GM23338 (cell line): Measurements from ENCODE around the gene KCTD15. TPM values are rescaled to one million over a fixed set of nuclear protein-coding genes. Genes with fewer than 3 reads are reported as not detected.
A peak's percentile ranks its signal among the peaks of the same experiment; 100 is the strongest.

Experiments used
- ATAC-seq: fragments of 200-7000 bp; cut with Tn5 transposase; 3 replicates; pipeline ENCODE4 v1.9.1; 2020
- DNase-seq: peaks from one replicate; pipeline ENCODE4 v3.0.0-alpha.2; 2015; ENCODE audit warnings: low spot score
- H2AFZ ChIP-seq: fragments of 200-600 bp; sonication (generic); 2 replicates; pipeline ENCODE4 v1.8.0; 2016; ENCODE audit warnings: antibody characterized with exemption, mild to moderate bottlenecking, moderate library complexity
- H3F3A ChIP-seq: fragments of 200-600 bp; sonication (generic); replicated peaks from 2 replicates; pipeline ENCODE4 v1.8.0; 2017; ENCODE audit warnings: antibody characterized with exemption, mixed run types, low read depth
- H3K27ac ChIP-seq: fragments of 200-600 bp; sonication (generic); 2 replicates; pipeline ENCODE4 v1.6.1; 2016; ENCODE audit warnings: low read depth
- H3K27me3 ChIP-seq: fragments of 200-600 bp; sonication (generic); 2 replicates; pipeline ENCODE4 v1.8.0; 2016; ENCODE audit warnings: mild to moderate bottlenecking, mixed run types, moderate library complexity; ENCODE audit not compliant: insufficient read depth
- H3K36me3 ChIP-seq: fragments of 200-600 bp; sonication (generic); 2 replicates; pipeline ENCODE4 v1.8.0; 2016; ENCODE audit warnings: mild to moderate bottlenecking; ENCODE audit not compliant: insufficient read depth
- H3K4me1 ChIP-seq: fragments of 200-600 bp; sonication (generic); 2 replicates; pipeline ENCODE4 v1.8.0; 2016; ENCODE audit warnings: mild to moderate bottlenecking, moderate library complexity; ENCODE audit not compliant: insufficient read depth
- H3K4me2 ChIP-seq: fragments of 200-600 bp; sonication (generic); 2 replicates; pipeline ENCODE4 v1.7.1; 2017; ENCODE audit warnings: mixed run types
- H3K4me3 ChIP-seq: fragments of 200-600 bp; sonication (generic); 2 replicates; pipeline ENCODE4 v1.6.1; 2016; ENCODE audit warnings: mixed run types
- H3K79me2 ChIP-seq: fragments of 200-600 bp; sonication (generic); replicated peaks from 2 replicates; pipeline ENCODE4 v1.8.0; 2017; ENCODE audit warnings: mild to moderate bottlenecking; ENCODE audit not compliant: insufficient read depth
- H3K9me2 ChIP-seq: fragments of 200-600 bp; sonication (generic); 2 replicates; pipeline ENCODE4 v1.8.0; 2017; ENCODE audit not compliant: insufficient read depth
- H4K20me1 ChIP-seq: fragments of 200-600 bp; sonication (generic); replicated peaks from 2 replicates; pipeline ENCODE4 v1.8.0; 2017; ENCODE audit warnings: mild to moderate bottlenecking; ENCODE audit not compliant: insufficient read depth
- H3K27ac Mint-ChIP-seq: 2 replicates; pipeline ENCODE4 v1.8.0; 2020; ENCODE audit warnings: inconsistent platforms, mild to moderate bottlenecking, moderate library complexity, mixed read lengths
- H3K27me3 Mint-ChIP-seq: 3 replicates; pipeline ENCODE4 v1.8.0; 2022; ENCODE audit warnings: low read depth, mild to moderate bottlenecking, moderate library complexity, mixed read lengths, inconsistent platforms; ENCODE audit not compliant: insufficient read depth, poor library complexity
- H3K36me3 Mint-ChIP-seq: 3 replicates; pipeline ENCODE4 v1.8.0; 2021; ENCODE audit warnings: low read depth, mild to moderate bottlenecking, inconsistent platforms, moderate library complexity, mixed read lengths
- H3K4me1 Mint-ChIP-seq: 3 replicates; pipeline ENCODE4 v1.8.0; 2020; ENCODE audit warnings: mild to moderate bottlenecking, inconsistent platforms, mixed read lengths
- H3K4me3 Mint-ChIP-seq: 3 replicates; pipeline ENCODE4 v1.8.0; 2021; ENCODE audit warnings: moderate library complexity, mild to moderate bottlenecking, inconsistent platforms, mixed read lengths
- H3K9me3 Mint-ChIP-seq: 3 replicates; pipeline ENCODE4 v1.8.0; 2020; ENCODE audit warnings: moderate library complexity, mild to moderate bottlenecking, inconsistent platforms, mixed read lengths
- CREB1 ChIP-seq: fragments of 250-450 bp; sonication (Bioruptor Pico); IDR thresholded peaks from 2 replicates; pipeline ENCODE4 v1.5.0; 2020; ENCODE audit warnings: low read depth, mild to moderate bottlenecking, moderate library complexity
- EZH2 ChIP-seq: fragments of 200-600 bp; sonication (generic); IDR thresholded peaks from one replicate; pipeline ENCODE4 v1.8.0; 2017; ENCODE audit warnings: antibody characterized with exemption, mild to moderate bottlenecking, low read depth; ENCODE audit not compliant: unreplicated experiment
- EZH2phosphoT487 ChIP-seq: fragments of 200-600 bp; sonication (generic); IDR thresholded peaks from one replicate; pipeline ENCODE4 v1.8.1; 2018; ENCODE audit warnings: antibody characterized with exemption; ENCODE audit not compliant: unreplicated experiment
- JUNB ChIP-seq: IDR thresholded peaks from one replicate; pipeline ENCODE4 v1.6.1; 2016; ENCODE audit warnings: antibody characterized with exemption; ENCODE audit not compliant: unreplicated experiment
- NANOG ChIP-seq: IDR thresholded peaks from 2 replicates; pipeline ENCODE4 v1.6.1; 2016; ENCODE audit warnings: antibody characterized with exemption, borderline replicate concordance
- POLR2AphosphoS5 ChIP-seq: IDR thresholded peaks from 2 replicates; pipeline ENCODE4 v1.6.1; 2016; ENCODE audit warnings: antibody characterized with exemption, low read depth
- STAT1 ChIP-seq: IDR thresholded peaks from one replicate; pipeline ENCODE4 v1.6.1; 2016; ENCODE audit warnings: antibody characterized with exemption; ENCODE audit not compliant: unreplicated experiment
- ZNF114 ChIP-seq: fragments of 250-450 bp; sonication (Bioruptor Pico); IDR thresholded peaks from 2 replicates; pipeline ENCODE4 v1.5.0; 2020; ENCODE audit warnings: mild to moderate bottlenecking, moderate library complexity
- ZNF331 ChIP-seq: fragments of 250-450 bp; sonication (Bioruptor Pico); IDR thresholded peaks from 2 replicates; pipeline ENCODE4 v1.5.0; 2020; ENCODE audit warnings: low read depth, mild to moderate bottlenecking, moderate library complexity
- polyA plus RNA-seq: library from polyadenylated mRNA; unstranded; fragments of >200 nt; fragmentation: Nextera tagmentation; extraction: Ambion mirVana; gene quantifications from 2 replicates; pipeline ENCODE4 v1.2.1, GENCODE V29; 2016
- total RNA-seq: library from RNA; depleted of rRNA; stranded (reverse); fragments of >200 nt; shearing (Covaris generic); gene quantifications from 2 replicates; pipeline ENCODE4 v1.2.3, GENCODE V29; 2014
- TF ChIP-seq, protein P1 (sequence below), 2 experiments: fragments of 200-600 bp in 1 of 2; sonication (generic) in 1 of 2; conservative IDR thresholded peaks; 2 replicates each; pipeline versions ENCODE4 v1.5.1 to v1.6.1; 2016 to 2017; ENCODE audit warnings: antibody characterized with exemption in 2 of 2, low read depth in 2 of 2, mild to moderate bottlenecking in 2 of 2, moderate library complexity in 1 of 2
- TF ChIP-seq, protein P2 (sequence below): IDR thresholded peaks from one replicate; pipeline ENCODE4 v1.6.1; 2018; ENCODE audit warnings: antibody characterized with exemption; ENCODE audit not compliant: unreplicated experiment
- TF ChIP-seq, protein P3 (sequence below): fragments of 250-450 bp; sonication (Bioruptor Pico); IDR thresholded peaks from 2 replicates; pipeline ENCODE4 v1.5.0; 2020; ENCODE audit warnings: mild to moderate bottlenecking, moderate library complexity
- TF ChIP-seq, protein P4 (sequence below): IDR thresholded peaks from 2 replicates; pipeline ENCODE4 v1.6.1; 2016; ENCODE audit warnings: antibody characterized with exemption

Gene KCTD15
- total and polyA plus RNA-seq, 2 experiments from 2014 or later = 5.1 to 60.1 TPM

DNA sequence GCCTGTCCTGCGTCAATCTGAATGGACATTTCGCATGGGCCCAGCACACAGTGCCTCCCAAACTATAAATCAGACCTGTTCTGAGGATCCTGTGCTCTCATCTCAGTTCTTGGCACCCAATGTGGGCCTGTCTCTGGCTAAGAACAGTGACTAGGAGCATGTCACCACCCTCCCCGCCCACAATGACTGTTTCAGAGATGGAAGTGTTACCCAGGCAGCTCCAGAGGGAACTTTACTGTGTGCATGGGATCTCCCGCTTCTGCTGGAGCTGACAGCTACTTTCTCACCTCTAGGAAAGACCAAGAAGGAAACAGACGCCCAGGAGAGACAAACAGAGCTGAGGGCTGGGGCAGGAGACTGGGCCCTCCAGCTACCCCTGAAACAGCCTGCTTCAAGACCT is 45.0 kb downstream of the KCTD15 start:
- H4K20me1 ChIP-seq = no peaks in the 10 kb centered on the region
- no peaks in the 10 kb centered on the region for H3K36me3 ChIP-seq
- TF ChIP-seq, protein P1, sequence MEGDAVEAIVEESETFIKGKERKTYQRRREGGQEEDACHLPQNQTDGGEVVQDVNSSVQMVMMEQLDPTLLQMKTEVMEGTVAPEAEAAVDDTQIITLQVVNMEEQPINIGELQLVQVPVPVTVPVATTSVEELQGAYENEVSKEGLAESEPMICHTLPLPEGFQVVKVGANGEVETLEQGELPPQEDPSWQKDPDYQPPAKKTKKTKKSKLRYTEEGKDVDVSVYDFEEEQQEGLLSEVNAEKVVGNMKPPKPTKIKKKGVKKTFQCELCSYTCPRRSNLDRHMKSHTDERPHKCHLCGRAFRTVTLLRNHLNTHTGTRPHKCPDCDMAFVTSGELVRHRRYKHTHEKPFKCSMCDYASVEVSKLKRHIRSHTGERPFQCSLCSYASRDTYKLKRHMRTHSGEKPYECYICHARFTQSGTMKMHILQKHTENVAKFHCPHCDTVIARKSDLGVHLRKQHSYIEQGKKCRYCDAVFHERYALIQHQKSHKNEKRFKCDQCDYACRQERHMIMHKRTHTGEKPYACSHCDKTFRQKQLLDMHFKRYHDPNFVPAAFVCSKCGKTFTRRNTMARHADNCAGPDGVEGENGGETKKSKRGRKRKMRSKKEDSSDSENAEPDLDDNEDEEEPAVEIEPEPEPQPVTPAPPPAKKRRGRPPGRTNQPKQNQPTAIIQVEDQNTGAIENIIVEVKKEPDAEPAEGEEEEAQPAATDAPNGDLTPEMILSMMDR (conservative IDR thresholded peaks at IDR 0.05; ENCODE audit: low read depth in 2 of 2) = no peak
- TF ChIP-seq JUNB = no peak
- TF ChIP-seq ZNF331 = no peak
- TF ChIP-seq ZNF114 = no peak
- TF ChIP-seq STAT1 = no peak
- TF ChIP-seq EZH2 = no peak
- TF ChIP-seq, protein P2, sequence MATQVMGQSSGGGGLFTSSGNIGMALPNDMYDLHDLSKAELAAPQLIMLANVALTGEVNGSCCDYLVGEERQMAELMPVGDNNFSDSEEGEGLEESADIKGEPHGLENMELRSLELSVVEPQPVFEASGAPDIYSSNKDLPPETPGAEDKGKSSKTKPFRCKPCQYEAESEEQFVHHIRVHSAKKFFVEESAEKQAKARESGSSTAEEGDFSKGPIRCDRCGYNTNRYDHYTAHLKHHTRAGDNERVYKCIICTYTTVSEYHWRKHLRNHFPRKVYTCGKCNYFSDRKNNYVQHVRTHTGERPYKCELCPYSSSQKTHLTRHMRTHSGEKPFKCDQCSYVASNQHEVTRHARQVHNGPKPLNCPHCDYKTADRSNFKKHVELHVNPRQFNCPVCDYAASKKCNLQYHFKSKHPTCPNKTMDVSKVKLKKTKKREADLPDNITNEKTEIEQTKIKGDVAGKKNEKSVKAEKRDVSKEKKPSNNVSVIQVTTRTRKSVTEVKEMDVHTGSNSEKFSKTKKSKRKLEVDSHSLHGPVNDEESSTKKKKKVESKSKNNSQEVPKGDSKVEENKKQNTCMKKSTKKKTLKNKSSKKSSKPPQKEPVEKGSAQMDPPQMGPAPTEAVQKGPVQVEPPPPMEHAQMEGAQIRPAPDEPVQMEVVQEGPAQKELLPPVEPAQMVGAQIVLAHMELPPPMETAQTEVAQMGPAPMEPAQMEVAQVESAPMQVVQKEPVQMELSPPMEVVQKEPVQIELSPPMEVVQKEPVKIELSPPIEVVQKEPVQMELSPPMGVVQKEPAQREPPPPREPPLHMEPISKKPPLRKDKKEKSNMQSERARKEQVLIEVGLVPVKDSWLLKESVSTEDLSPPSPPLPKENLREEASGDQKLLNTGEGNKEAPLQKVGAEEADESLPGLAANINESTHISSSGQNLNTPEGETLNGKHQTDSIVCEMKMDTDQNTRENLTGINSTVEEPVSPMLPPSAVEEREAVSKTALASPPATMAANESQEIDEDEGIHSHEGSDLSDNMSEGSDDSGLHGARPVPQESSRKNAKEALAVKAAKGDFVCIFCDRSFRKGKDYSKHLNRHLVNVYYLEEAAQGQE = no peak
- TF ChIP-seq, protein P3, sequence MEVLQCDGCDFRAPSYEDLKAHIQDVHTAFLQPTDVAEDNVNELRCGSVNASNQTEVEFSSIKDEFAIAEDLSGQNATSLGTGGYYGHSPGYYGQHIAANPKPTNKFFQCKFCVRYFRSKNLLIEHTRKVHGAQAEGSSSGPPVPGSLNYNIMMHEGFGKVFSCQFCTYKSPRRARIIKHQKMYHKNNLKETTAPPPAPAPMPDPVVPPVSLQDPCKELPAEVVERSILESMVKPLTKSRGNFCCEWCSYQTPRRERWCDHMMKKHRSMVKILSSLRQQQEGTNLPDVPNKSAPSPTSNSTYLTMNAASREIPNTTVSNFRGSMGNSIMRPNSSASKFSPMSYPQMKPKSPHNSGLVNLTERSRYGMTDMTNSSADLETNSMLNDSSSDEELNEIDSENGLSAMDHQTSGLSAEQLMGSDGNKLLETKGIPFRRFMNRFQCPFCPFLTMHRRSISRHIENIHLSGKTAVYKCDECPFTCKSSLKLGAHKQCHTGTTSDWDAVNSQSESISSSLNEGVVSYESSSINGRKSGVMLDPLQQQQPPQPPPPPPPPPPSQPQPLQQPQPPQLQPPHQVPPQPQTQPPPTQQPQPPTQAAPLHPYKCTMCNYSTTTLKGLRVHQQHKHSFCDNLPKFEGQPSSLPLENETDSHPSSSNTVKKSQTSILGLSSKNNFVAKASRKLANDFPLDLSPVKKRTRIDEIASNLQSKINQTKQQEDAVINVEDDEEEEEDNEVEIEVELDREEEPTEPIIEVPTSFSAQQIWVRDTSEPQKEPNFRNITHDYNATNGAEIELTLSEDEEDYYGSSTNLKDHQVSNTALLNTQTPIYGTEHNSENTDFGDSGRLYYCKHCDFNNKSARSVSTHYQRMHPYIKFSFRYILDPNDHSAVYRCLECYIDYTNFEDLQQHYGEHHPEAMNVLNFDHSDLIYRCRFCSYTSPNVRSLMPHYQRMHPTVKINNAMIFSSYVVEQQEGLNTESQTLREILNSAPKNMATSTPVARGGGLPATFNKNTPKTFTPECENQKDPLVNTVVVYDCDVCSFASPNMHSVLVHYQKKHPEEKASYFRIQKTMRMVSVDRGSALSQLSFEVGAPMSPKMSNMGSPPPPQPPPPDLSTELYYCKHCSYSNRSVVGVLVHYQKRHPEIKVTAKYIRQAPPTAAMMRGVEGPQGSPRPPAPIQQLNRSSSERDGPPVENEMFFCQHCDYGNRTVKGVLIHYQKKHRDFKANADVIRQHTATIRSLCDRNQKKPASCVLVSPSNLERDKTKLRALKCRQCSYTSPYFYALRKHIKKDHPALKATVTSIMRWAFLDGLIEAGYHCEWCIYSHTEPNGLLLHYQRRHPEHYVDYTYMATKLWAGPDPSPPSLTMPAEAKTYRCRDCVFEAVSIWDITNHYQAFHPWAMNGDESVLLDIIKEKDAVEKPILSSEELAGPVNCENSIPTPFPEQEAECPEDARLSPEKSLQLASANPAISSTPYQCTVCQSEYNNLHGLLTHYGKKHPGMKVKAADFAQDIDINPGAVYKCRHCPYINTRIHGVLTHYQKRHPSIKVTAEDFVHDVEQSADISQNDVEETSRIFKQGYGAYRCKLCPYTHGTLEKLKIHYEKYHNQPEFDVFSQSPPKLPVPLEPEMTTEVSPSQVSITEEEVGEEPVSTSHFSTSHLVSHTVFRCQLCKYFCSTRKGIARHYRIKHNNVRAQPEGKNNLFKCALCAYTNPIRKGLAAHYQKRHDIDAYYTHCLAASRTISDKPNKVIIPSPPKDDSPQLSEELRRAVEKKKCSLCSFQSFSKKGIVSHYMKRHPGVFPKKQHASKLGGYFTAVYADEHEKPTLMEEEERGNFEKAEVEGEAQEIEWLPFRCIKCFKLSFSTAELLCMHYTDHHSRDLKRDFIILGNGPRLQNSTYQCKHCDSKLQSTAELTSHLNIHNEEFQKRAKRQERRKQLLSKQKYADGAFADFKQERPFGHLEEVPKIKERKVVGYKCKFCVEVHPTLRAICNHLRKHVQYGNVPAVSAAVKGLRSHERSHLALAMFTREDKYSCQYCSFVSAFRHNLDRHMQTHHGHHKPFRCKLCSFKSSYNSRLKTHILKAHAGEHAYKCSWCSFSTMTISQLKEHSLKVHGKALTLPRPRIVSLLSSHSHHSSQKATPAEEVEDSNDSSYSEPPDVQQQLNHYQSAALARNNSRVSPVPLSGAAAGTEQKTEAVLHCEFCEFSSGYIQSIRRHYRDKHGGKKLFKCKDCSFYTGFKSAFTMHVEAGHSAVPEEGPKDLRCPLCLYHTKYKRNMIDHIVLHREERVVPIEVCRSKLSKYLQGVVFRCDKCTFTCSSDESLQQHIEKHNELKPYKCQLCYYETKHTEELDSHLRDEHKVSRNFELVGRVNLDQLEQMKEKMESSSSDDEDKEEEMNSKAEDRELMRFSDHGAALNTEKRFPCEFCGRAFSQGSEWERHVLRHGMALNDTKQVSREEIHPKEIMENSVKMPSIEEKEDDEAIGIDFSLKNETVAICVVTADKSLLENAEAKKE = no peak
- TF ChIP-seq POLR2AphosphoS5 = no peak
- no peak for TF ChIP-seq NANOG
- TF ChIP-seq EZH2phosphoT487 = no peak
- TF ChIP-seq, protein P4, sequence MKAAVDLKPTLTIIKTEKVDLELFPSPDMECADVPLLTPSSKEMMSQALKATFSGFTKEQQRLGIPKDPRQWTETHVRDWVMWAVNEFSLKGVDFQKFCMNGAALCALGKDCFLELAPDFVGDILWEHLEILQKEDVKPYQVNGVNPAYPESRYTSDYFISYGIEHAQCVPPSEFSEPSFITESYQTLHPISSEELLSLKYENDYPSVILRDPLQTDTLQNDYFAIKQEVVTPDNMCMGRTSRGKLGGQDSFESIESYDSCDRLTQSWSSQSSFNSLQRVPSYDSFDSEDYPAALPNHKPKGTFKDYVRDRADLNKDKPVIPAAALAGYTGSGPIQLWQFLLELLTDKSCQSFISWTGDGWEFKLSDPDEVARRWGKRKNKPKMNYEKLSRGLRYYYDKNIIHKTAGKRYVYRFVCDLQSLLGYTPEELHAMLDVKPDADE = no peak
- no peak for TF ChIP-seq CREB1 (CRISPR knock-in tag)
- H3K4me3 ChIP-seq = no peak overlapping the region
- H3K79me2 ChIP-seq = no peaks in the 10 kb centered on the region
- no peak overlapping the region for H3K4me2 ChIP-seq
- no peaks in the 10 kb centered on the region for H3K4me1 ChIP-seq
- peak overlapping the region; percentile 63; the same call in 1 of the 2 replicates for H2AFZ ChIP-seq
- DNase-seq (no peak), ATAC-seq (no peak)
- H3K27me3 Mint-ChIP-seq = no peaks in the 10 kb centered on the region
- no peak overlapping the region for H3K27ac Mint-ChIP-seq
- H3K27ac ChIP-seq = no peak overlapping the region
- H3K36me3 Mint-ChIP-seq = no peaks in the 10 kb centered on the region
- no peaks in the 10 kb centered on the region for H3K9me3 Mint-ChIP-seq
- no peaks in the 10 kb centered on the region for H3K9me2 ChIP-seq
- no peaks in the 10 kb centered on the region for H3F3A ChIP-seq
- H3K27me3 ChIP-seq = no peaks in the 10 kb centered on the region
- no peak overlapping the region for H3K4me3 Mint-ChIP-seq
- H3K4me1 Mint-ChIP-seq = no peaks in the 10 kb centered on the region
